Loucy (cell line): ENCODE measurements around the gene EZH1.

Source experiments
- H2AFZ ChIP-seq: fragments of 200-600 bp; sonication (generic); 2 replicates; pipeline ENCODE4 v1.6.0; 2016; ENCODE audit warnings: antibody characterized with exemption, mild to moderate bottlenecking, low read length, moderate library complexity
- H3F3A ChIP-seq: fragments of 200-600 bp; 2 replicates; pipeline ENCODE4 v1.6.0; 2016; ENCODE audit warnings: antibody characterized with exemption, low read depth, mild to moderate bottlenecking
- H3K27me3 ChIP-seq: fragments of 200-600 bp; sonication (generic); 2 replicates; pipeline ENCODE4 v1.6.1; 2014; ENCODE audit warnings: low read length, mild to moderate bottlenecking; ENCODE audit not compliant: insufficient read depth, poor library complexity, severe bottlenecking
- H3K36me3 ChIP-seq: fragments of 200-600 bp; sonication (generic); 2 replicates; pipeline ENCODE4 v1.6.1; 2016; ENCODE audit warnings: low read length; ENCODE audit not compliant: insufficient read depth
- H3K4me1 ChIP-seq: fragments of 200-600 bp; sonication (generic); 2 replicates; pipeline ENCODE4 v1.5.1; 2014; ENCODE audit warnings: low read length, mild to moderate bottlenecking; ENCODE audit not compliant: insufficient read depth, poor library complexity, severe bottlenecking
- H3K4me2 ChIP-seq: fragments of 200-600 bp; sonication (generic); 2 replicates; pipeline ENCODE4 v1.6.0; 2014; ENCODE audit warnings: antibody characterized with exemption, low read length, low read depth, mild to moderate bottlenecking; ENCODE audit not compliant: poor library complexity, severe bottlenecking
- H3K4me3 ChIP-seq: fragments of 200-600 bp; sonication (generic); 2 replicates; pipeline ENCODE4 v1.5.1; 2014; ENCODE audit warnings: low read length, mild to moderate bottlenecking, mixed read lengths; ENCODE audit not compliant: poor library complexity, severe bottlenecking
- H3K79me2 ChIP-seq: fragments of 200-600 bp; sonication (generic); 2 replicates; pipeline ENCODE4 v1.6.1; 2014; ENCODE audit warnings: low read length; ENCODE audit not compliant: insufficient read depth
- H3K9ac ChIP-seq: fragments of 200-600 bp; sonication (generic); 2 replicates; pipeline ENCODE4 v1.6.0; 2014; ENCODE audit warnings: mild to moderate bottlenecking, low read depth, low read length, moderate library complexity; ENCODE audit not compliant: poor library complexity, severe bottlenecking
- H3K9me2 ChIP-seq: fragments of 200-600 bp; sonication (generic); replicated peaks from 2 replicates; pipeline ENCODE4 v1.6.1; 2016; ENCODE audit warnings: low read depth, low read length, mixed read lengths
- H3K9me3 ChIP-seq: fragments of 200-600 bp; sonication (generic); 2 replicates; pipeline ENCODE4 v1.6.1; 2014; ENCODE audit warnings: mild to moderate bottlenecking, antibody characterized with exemption, low read length, low read depth; ENCODE audit not compliant: insufficient read depth
- H4K20me1 ChIP-seq: fragments of 200-600 bp; sonication (generic); 2 replicates; pipeline ENCODE4 v1.6.0; 2014; ENCODE audit warnings: antibody characterized with exemption, low read length, mild to moderate bottlenecking; ENCODE audit not compliant: insufficient read depth, poor library complexity, severe bottlenecking
- EZH2phosphoT487 ChIP-seq: fragments of 200-600 bp; IDR thresholded peaks from 2 replicates; pipeline ENCODE4 v1.6.1; 2018; ENCODE audit warnings: antibody characterized with exemption, mild to moderate bottlenecking, moderate library complexity, borderline replicate concordance
- TF ChIP-seq, protein P1 (sequence below): fragments of 200-600 bp; sonication (generic); conservative IDR thresholded peaks from 2 replicates; pipeline ENCODE4 v1.5.1; 2014; ENCODE audit warnings: mild to moderate bottlenecking, antibody characterized with exemption, low read length

The EZH1 gene

GRCh38 chr17:42751628-42752027 is 6.8 kb upstream of the EZH1 start:
- Histone ChIP-seq H3K9me3 (no peaks in the 10 kb centered on the region), H3K4me2 (no peak overlapping the region), H3K27me3 (no peaks in the 10 kb centered on the region), H3K4me3 (no peak overlapping the region), H3K79me2 (no peaks in the 10 kb centered on the region), H3K4me1 (no peaks in the 10 kb centered on the region), H3K36me3 (no peaks in the 10 kb centered on the region), H3K9me2 (no peaks in the 10 kb centered on the region), H4K20me1 (no peaks in the 10 kb centered on the region), H2AFZ (no peak overlapping the region), H3F3A (no peaks in the 10 kb centered on the region), H3K9ac (no peak overlapping the region)
- TF ChIP-seq, protein P1, sequence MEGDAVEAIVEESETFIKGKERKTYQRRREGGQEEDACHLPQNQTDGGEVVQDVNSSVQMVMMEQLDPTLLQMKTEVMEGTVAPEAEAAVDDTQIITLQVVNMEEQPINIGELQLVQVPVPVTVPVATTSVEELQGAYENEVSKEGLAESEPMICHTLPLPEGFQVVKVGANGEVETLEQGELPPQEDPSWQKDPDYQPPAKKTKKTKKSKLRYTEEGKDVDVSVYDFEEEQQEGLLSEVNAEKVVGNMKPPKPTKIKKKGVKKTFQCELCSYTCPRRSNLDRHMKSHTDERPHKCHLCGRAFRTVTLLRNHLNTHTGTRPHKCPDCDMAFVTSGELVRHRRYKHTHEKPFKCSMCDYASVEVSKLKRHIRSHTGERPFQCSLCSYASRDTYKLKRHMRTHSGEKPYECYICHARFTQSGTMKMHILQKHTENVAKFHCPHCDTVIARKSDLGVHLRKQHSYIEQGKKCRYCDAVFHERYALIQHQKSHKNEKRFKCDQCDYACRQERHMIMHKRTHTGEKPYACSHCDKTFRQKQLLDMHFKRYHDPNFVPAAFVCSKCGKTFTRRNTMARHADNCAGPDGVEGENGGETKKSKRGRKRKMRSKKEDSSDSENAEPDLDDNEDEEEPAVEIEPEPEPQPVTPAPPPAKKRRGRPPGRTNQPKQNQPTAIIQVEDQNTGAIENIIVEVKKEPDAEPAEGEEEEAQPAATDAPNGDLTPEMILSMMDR = no peak
- no peak for TF ChIP-seq EZH2phosphoT487

DNA sequence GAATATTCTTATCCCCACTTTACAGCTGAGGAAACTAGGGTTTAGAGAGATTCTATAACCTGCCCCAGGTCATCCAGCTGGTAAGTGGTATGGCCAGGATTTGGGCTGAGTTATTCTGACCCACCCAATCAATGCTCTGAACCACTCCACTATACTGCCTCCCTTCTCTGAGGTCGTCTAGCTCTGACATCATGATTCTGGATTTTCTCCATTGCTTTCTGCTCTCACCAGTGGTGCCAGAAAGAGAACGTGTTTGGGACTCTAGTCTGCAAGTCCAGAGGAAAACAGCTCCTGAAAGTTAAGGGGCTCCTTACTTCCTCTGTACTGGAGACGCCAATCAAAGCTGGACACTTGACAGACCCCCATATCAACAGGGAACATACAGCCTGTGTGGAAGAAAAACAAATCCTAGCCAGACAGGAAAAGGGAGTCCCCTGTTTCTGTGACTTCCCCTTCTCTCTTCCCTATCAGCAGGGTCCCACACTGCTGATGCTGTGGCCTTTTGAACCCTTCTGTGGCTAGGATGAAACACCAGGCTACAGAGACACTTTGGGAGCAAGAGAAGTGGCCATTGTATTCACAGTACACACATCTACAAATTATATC is 6.0 kb upstream of the EZH1 start:
- Histone ChIP-seq H3K9me2 (no peaks in the 10 kb centered on the region), H3K4me3 (no peak overlapping the region), H3K4me1 (no peaks in the 10 kb centered on the region), H3K9ac (no peak overlapping the region), H3K27me3 (no peaks in the 10 kb centered on the region), H3K36me3 (no peaks in the 10 kb centered on the region), H3K79me2 (no peaks in the 10 kb centered on the region), H3K9me3 (no peaks in the 10 kb centered on the region), H4K20me1 (no peaks in the 10 kb centered on the region), H3K4me2 (no peak overlapping the region), H2AFZ (no peak overlapping the region), H3F3A (no peaks in the 10 kb centered on the region)
- TF ChIP-seq, protein P1 = no peak
- no peak for TF ChIP-seq EZH2phosphoT487

DNA sequence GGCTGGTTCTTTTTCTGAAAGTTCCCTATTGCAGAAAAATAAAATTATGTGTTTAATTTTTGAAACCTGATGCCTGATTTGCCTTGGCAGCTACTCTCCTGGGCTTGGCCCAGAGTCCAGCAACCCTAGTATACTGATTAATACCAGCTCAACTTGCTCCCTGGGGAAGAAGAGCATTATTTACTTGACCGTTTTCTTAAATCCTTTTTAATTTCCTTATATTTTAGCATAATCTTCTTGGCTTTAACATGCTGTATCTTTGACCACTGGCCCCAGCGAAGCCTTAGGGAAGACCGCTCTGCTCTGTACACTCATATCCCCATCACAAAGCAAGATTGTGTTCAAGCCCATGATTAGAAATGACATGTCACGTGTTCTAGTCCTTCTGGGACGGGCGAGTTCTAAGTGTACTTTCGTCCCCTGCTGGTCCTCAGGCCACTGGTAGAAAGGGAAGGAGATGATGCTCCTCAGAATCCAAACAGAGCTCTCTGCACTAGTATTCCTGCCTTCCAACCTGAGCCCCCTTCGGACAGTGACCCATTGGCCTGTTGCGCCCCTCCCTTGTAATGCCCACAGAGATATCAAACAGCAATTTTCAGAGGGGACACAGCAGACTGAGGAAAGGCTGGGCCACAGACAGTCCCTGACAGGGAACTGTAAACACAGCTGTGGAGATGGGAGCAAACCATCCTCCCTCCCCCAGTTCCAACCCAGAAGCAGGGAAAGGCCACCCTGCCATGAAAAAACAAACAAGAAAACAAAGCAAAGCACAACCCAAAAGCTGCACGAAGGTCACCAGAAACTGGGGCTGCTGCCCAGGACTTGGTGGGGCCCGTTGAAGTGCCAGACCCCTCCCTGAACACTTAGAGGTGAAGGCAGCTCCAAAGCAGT is 4.3 kb upstream of the EZH1 start:
- H3K9me2 ChIP-seq = no peaks in the 10 kb centered on the region
- no peak overlapping the region for H2AFZ ChIP-seq
- no peak overlapping the region for H3K4me2 ChIP-seq
- H3K9me3 ChIP-seq = no peaks in the 10 kb centered on the region
- H3K27me3 ChIP-seq = no peaks in the 10 kb centered on the region
- peaks cover 4% of the 10 kb centered on the region; the same call in 1 of the 2 replicates for H3K79me2 ChIP-seq
- no peak overlapping the region for H3K4me3 ChIP-seq
- TF ChIP-seq, protein P1 = no peak
- no peak for TF ChIP-seq EZH2phosphoT487
- H3K36me3 ChIP-seq = no peaks in the 10 kb centered on the region
- no peak overlapping the region for H3K9ac ChIP-seq
- no peaks in the 10 kb centered on the region for H4K20me1 ChIP-seq
- peaks cover 5% of the 10 kb centered on the region for H3K4me1 ChIP-seq
- H3F3A ChIP-seq = no peaks in the 10 kb centered on the region
